ENCODE results near the gene NCAM1. TPM values are rescaled to one million over a fixed set of nuclear protein-coding genes. Genes with fewer than 3 reads are reported as not detected.
A peak's percentile ranks its signal among the peaks of the same experiment; 100 is the strongest.
"Not testable (repeated sequence)": the region's sequence is repeated elsewhere in the genome, so short reads cannot be mapped to it uniquely, and the experiment has no call there.

NCAM1 gene
- total RNA-seq, 1 donor from 2014 or later: 3.9 TPM

- DNase-seq (ENCODE audit: low read depth): no peak
Measured at GRCh38 chr11:113275602-113276001, 314.4 kb downstream of the NCAM1 start.

DNA sequence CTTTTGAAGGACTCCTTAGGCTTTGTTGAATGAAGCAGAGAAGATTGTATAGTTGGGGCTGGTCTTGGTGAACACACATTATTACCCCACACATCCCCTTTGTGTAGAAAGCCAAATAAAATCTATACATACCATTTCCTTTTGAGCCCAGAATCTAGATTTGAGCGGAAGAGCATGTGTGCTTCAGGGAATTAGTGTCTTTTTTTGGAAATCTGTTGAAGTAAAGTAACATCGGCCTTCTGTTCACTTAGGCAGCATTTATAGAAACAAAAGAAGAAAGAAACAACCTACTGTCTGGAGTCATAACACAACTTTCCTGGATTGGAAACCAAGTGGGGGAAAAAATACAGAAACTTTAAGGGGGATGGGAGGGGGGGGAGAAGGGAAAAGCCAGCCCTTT, 315.2 kb downstream of the NCAM1 start:
- no peak for DNase-seq (ENCODE audit: low read depth)

DNA sequence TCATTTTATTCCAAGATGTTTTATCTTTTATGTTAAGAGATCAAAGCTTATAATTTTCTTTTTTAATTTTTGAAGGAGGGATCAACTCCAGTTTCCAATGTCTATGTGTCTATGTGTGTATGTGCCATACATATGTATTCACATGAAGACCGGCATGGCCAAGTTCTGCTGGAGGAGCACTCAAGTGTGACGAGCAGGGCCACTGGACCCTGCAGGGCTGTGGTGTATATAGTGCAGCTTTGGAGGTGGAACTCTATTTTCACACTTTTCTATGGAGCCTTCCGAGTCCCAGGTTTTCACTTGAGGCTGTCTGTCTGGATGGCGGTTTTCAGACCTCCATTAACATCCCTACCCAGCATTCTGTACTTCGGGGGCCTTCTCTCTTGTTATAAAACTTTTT, 316.7 kb downstream of the NCAM1 start:
- no peak for DNase-seq (ENCODE audit: low read depth)

DNA sequence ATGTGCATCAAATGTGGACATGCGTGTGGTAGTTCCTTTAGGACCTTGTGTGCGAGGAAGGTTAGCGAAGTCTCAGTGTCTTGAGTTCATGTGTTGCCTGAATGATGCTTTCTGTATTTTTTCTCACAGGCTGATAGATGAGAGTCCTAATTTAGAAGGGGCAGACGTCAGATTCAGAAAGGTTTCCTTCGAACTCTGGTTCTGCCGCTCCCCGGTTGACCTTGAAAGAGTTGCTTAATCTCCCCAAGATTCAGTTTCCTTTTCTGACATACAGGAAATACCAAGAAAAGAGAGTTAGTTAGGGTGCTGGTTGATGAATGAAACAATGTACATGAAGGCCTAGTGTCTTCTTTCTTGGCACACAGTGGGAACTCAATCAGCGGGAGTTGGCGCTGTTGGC, 317.3 kb downstream of the NCAM1 start:
- DNase-seq (ENCODE audit: low read depth): no peak

- DNase-seq (ENCODE audit: low read depth): no peak
Measured at GRCh38 chr11:113278925-113279324, 317.7 kb downstream of the NCAM1 start.

DNA sequence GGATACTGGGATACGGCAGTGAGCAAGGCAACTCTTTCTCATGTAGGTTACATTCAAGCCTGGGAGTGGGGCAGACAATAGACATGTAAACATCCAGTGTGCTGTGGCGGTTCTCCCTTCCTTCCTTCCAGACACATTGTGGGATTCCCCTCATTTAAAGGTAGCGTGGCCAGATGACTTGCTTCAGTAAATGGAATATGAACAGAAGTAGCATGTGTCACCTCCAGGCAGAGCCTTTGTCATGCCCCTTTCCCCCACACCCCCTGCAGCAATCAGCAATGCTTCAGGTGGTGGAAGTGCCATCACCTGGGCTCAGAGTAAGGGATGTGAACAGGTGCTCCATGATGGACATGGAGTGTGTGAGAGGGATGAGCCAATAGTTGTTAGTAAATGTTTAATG, 318.4 kb downstream of the NCAM1 start:
- DNase-seq (ENCODE audit: low read depth): no peak

DNA sequence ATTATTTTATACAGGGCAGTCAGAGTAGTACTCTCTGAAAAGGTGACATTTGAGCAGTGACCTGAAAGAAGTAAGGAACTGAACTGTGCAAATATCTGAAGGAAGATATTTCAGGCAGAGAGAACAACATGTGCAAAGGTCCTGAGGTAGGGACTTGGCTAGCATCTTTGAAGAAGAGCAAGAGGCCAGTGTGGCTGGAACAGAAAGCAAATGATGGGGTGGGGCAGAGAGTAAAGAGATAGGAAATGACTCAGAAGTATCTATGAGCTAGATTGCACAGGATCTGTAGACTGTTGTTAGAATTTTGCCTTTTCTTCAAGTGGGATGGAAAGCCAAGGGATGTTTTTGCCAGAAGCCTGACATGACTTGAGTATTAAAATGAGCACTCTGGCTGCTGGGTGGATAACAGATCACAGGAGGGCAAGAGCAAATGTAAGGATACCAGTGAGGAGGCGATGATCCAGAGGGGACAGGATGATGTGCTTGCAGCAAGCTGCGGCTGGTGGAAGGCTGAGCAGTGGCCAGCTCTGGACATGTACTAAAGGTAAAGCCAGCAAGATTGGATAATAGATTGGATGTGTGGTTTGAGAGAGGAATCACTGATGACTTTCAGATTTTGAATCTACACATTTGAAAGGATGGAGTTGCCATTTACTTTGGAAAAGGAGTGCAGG, 320.0 kb downstream of the NCAM1 start:
- DNase-seq (ENCODE audit: low read depth): no peak

GRCh38 chr11:113282898-113283437, 321.7 kb downstream of the NCAM1 start:
- no peak for DNase-seq (ENCODE audit: low read depth)

GRCh38 chr11:113283881-113284280, 322.7 kb downstream of the NCAM1 start:
- DNase-seq (ENCODE audit: low read depth): no peak

- DNase-seq (ENCODE audit: low read depth): no peak
Measured at GRCh38 chr11:113286009-113286408, 324.8 kb downstream of the NCAM1 start.

DNA sequence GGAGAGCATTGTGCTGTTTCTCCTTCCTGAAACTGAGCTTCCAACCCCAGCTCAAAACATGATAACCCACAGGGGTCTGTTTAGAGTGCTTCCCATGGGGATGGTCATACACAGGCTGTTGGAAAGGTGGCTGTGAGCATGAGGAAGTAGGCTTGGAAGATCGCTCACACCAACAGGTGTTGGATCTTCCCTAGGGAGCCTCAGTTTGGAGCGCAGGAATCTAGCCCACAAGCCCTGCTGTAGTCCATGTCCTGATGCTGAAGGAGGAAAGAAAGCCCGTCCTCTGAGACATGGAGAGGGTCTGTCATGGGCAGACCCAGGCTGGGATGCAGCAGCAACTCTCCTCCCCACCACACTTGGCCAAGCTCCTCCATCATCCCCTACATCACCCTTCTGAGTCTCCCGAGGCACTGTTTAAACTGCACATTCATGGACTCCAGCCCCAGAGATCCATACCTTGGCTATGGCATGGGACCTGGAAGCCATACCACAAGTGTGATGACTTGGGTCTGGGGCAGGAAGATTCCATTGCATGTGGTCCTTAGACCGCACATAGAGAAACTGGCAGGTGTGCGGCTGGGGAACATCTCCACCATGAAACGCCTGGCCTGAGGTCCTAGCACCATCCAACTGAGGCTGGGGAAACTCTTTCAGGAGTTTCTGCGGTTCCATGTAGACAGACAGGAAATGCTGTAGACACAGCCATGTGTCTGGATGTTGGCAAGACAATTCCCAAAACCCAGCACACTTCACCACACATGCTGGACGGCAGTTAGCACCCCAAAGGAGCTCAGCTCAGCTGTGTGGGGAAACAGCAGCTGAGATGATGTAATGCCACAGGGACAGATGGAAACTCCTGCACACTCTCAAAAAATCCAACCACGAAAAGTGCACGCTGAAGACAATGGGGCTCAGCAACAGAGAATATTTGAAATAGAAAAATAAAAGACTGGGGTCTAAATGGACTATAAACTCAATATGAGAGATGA, 325.6 kb downstream of the NCAM1 start:
- DNase-seq (ENCODE audit: low read depth): no peak

DNA sequence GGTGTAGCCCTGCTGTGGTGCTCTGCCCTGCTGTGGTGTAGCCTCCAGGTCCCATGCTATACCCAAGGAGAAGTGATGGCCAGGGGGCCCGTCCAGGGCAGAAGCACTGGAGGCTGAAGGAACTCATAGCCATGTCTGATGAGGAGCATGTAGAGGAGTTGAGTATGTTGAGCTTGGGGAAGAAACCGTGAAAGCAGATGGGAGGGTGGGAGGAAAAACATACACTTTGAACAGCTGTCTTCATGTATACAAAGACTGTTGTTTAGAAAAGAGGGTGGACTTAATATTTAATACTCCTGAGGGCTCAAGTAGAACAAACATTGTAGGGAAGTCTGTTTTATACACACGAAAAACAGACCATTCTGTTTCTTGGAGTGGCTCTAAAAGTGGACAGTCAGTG, 326.6 kb downstream of the NCAM1 start:
- no peak for DNase-seq (ENCODE audit: low read depth)

DNA sequence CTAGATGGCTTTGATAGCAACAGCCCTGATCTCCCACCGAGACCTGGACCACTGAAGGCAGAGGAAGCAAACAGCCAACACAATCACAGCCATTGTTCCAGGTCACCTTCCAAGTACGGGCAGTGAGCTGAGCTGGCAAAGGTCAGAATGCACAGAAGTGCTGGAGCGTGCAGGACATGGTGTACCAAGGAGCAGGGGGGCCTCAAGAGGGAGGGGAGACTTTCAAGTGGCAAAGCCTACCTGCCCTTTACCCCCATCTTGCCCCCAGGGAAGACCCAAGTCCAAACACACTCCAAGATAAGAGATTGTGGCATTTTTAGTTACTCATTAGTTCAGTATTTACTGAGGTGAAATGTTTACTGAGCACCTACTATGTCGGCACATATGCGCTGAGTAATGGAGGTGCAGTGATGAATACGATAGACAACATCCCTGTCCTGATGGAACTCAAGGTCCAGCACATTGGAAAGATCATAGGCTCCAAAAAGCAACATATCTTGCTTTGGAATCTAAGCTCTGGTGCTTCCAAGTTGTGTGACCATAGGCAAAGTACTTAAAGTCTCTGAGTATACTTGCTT, 327.2 kb downstream of the NCAM1 start:
- DNase-seq (ENCODE audit: low read depth): no peak

GRCh38 chr11:113289431-113290187, 328.4 kb downstream of the NCAM1 start:
- peak; percentile 20 for DNase-seq (ENCODE audit: low read depth)

GRCh38 chr11:113293936-113294335, 332.7 kb downstream of the NCAM1 start:
- DNase-seq (ENCODE audit: low read depth): no peak

GRCh38 chr11:113295993-113296392, 334.8 kb downstream of the NCAM1 start:
- no peak for DNase-seq (ENCODE audit: low read depth)

GRCh38 chr11:113296447-113297205, 335.4 kb downstream of the NCAM1 start:
- DNase-seq (ENCODE audit: low read depth): no peak

GRCh38 chr11:113298496-113298895, 337.3 kb downstream of the NCAM1 start:
- not testable (repeated sequence) for DNase-seq (ENCODE audit: low read depth)

- no peak for DNase-seq (ENCODE audit: low read depth)
Measured at GRCh38 chr11:113304916-113305315, 343.7 kb downstream of the NCAM1 start.

DNA sequence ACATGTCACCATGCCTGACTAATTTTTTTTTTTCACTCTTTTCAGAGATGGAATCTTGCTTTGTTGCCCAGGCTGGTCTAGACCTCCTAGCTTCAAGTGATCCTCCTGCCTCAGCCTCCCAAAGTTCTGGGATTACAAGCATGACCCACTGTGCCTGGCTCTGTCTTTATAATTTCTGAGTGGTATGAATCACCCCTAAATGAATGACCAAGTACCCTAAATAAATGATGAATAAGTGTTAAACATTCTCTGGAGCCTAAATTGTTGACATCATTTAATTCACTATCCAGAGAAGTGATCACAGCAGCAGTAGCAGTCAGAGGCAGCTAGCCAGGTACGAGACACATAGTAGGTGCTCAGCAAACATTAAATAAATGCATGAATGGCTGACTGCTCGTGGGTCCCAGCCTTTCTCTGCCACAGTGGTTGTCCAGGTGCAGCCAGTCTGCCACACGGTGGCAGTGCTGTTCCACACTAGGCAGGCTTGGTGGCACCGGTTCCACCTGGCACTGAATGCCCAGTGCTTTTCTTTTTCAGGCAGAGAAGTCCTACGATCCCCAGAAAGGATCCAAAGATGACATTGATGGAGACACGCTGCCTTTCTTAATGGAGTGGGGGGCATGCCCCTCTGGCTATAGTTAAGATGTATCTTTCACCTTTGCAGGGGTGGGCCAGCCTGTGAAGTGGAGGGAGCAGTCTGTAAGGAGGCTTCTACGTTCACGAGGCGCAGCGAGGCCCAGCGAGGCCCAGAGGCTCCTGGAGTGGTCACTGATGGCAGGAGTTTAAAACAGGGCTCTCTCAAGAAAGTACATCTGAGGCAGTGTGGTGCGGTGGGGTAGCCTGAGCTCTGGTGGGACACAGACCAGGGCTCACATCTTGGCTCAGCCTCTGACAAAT, 344.5 kb downstream of the NCAM1 start:
- DNase-seq (ENCODE audit: low read depth): peak; percentile 49

All from renal cortical epithelial cell (primary cell).